Measurements from ENCODE around the gene WRAP53.
"Not testable (repeated sequence)": the region's sequence is repeated elsewhere in the genome, so short reads cannot be mapped to it uniquely, and the experiment has no call there.

WRAP53 gene

GRCh38 chr17:7687908-7688807 is at the start of gene WRAP53:
Gene WRAP53 (plus strand): TSS chr17:7688477. CDS start chr17:7688649, 172 bp downstream.
- peak; percentile 91 to 93 for DNase-seq (ENCODE audit: low read depth in 2 of 2)

GRCh38 chr17:7640783-7641182 is 47.5 kb upstream of the WRAP53 start:
- no peak for DNase-seq (ENCODE audit: low read depth in 2 of 2)

DNA sequence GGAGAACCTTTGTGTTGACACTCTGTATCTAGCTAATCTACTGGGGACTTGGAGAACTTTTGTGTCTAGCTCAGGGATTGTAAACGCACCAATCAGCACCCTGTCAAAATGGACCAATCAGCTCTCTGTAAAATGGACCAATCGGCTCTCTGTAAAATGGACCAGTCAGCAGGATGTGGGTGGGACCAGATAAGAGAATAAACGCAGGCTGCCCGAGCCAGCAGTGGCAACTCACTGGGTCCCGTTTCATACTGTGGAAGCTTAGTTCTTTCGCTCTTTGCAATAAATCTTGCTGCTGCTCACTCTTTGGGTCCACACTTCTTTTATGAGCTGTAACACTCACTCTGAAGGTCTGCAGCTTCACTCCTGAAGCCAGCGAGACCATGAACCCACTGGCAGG is 46.6 kb upstream of the WRAP53 start:
- not testable (repeated sequence) for DNase-seq (ENCODE audit: low read depth in 2 of 2)

- no peak for DNase-seq (ENCODE audit: low read depth in 2 of 2)
Observed at GRCh38 chr17:7644775-7645174, 43.5 kb upstream of the WRAP53 start.

GRCh38 chr17:7646457-7646856 is 41.8 kb upstream of the WRAP53 start:
- no peak for DNase-seq (ENCODE audit: low read depth in 2 of 2)

- no peak for DNase-seq (ENCODE audit: low read depth in 2 of 2)
Observed at GRCh38 chr17:7647018-7647417, 41.3 kb upstream of the WRAP53 start.

- DNase-seq (ENCODE audit: low read depth in 2 of 2), result peak; percentile 55 to 62
Observed at GRCh38 chr17:7650509-7651096, 37.7 kb upstream of the WRAP53 start, which contains the start of gene ATP1B2. Gene ATP1B2 (plus strand): TSS chr17:7650926. CDS start chr17:7651519, 593 bp downstream.

DNA sequence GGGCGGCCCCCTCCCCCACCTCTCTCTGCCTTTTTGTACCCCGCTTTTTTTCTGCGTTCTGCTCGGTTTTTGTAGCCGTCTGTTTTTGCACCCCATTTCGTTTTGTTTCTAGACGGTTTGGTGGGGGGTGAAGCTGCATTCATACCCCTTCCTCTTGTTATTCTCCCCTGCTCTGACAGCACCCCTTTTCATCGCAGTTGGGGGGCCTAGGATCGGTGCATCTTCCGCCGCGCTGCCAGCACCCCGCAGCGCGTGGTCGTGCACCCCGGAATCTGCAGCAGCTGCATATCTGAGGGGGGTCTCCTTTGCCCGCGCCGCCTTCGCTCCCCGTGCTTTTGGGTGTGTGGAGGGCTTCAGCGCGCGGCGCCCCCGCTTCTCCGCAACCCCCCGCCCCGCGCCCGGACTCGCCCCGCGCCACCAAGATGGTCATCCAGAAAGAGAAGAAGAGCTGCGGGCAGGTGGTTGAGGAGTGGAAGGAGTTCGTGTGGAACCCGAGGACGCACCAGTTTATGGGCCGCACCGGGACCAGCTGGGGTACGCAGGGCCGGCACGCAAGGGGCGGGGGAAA is 37.1 kb upstream of the WRAP53 start:
- DNase-seq (ENCODE audit: low read depth in 2 of 2), result no peak

GRCh38 chr17:7651665-7652387 is 36.5 kb upstream of the WRAP53 start:
- DNase-seq (ENCODE audit: low read depth in 2 of 2), result no peak

GRCh38 chr17:7652388-7653356 is 35.6 kb upstream of the WRAP53 start:
- DNase-seq (ENCODE audit: low read depth in 2 of 2), result no peak

DNA sequence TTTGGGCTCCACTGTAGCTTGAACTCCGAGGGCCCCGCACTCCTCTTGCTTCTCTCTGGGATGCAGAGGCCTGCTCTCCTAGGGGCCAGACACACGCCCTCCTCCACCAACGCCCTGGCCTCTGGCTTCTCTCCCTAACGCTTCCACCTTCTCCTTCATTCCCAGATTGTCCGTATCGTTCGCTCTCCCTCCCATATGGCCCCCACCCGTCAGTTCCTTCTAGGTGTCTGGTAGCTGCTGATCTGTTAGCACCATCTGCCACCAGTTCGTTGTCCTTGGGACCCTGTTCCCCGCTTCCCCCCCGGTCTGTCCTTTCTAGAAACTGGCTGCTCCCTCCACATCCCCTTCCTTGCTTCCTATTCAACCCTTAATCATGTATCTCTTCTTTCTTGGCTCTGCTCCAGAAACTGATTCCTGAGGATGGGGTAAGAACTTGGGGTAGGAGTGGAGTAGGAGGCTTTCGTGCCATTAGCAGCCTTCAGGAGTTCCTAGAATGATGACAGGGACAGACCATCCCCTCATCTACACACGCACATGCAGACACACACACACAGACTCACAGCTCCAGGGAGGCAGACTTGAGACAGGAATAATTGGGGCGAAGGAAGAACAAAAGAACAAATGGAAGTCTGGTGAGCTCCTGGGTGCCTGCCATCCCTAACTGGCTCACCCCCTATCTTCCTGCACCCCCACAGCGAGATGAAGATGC is 33.3 kb upstream of the WRAP53 start:
- DNase-seq (ENCODE audit: low read depth in 2 of 2), result no peak

DNA sequence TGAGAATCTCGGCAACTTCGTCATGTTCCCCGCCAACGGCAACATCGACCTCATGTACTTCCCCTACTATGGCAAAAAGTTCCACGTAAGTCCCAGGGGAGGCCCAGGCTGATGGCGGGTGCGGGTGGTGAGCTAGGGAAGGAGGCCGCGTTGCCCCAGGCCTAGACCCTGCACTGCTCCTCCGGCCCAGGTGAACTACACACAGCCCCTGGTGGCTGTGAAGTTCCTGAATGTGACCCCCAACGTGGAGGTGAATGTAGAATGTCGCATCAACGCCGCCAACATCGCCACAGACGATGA is 32.8 kb upstream of the WRAP53 start:
- DNase-seq (ENCODE audit: low read depth in 2 of 2), result no peak

DNA sequence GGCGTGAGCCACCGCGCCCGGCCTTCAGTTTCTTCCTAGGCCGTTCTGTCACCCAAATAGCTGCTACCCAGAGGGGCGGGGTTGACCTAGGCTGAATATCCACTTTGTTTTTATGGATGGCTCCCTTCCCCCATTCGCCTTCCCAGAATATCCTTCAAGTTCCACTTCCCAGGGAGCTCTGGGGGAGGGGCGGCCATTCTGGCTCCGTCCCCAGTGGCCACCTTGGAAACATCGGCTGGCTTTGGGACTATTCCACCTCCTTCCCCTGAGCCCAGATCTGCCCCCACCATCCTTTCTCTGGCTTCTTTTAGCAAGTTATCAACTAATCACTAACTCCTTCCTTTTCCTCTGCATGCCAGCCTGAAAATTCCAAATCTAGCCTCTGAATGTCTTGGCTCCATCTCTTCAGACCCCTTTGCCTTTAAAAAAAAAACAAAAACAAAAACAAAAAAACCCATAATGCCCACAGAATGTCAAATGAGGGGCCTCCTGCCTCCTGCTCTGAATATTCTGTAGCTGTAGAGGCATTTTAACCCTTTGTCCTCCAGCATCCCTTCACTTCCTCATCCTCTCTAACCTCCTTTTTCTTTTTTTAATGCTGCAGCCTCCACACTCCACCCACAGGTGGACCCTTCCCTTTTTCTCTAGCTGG is 31.2 kb upstream of the WRAP53 start:
- no peak for DNase-seq (ENCODE audit: low read depth in 2 of 2)

GRCh38 chr17:7667656-7668406 is 20.4 kb upstream of the WRAP53 start:
- no peak for DNase-seq (ENCODE audit: low read depth in 2 of 2)

DNA sequence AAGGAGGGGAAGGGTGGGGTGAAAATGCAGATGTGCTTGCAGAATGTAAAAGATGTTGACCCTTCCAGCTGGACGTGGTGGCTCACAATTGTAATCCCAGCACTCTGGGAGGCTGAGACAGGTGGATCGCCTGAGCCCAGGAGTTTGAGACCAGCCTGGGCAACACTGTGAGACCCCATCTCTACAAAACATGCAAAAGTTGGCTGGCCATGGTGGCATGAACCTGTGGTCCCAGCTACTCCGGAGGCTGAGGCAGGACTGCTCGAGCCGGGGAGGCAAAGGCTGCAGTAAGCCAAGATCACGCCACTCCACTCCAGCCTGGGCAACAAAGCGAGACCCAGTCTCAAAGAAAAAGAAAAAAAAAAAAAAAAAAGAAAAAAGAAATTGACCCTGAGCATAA is 19.8 kb upstream of the WRAP53 start:
- no peak for DNase-seq (ENCODE audit: low read depth in 2 of 2)

- DNase-seq (ENCODE audit: low read depth in 2 of 2), result peak; percentile 28 to 53
Observed at GRCh38 chr17:7673239-7673638, 15.0 kb upstream of the WRAP53 start.

GRCh38 chr17:7674934-7675333 is 13.3 kb upstream of the WRAP53 start:
- DNase-seq (ENCODE audit: low read depth in 2 of 2), result no peak

DNA sequence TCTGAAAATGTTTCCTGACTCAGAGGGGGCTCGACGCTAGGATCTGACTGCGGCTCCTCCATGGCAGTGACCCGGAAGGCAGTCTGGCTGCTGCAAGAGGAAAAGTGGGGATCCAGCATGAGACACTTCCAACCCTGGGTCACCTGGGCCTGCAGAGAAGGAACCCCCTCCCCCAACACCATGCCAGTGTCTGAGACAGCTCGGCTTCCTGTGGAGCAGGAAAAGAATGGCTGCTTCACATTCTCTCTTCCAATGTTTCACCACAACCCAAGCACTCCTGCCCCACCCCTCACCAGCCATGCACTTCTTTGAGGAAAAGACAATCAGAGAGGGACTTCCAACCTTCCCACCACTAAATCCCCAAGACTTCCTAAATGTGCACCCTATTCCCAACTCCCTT is 11.7 kb upstream of the WRAP53 start:
- no peak for DNase-seq (ENCODE audit: low read depth in 2 of 2)

- DNase-seq (ENCODE audit: low read depth in 2 of 2), result no peak
Observed at GRCh38 chr17:7677388-7678067, 10.7 kb upstream of the WRAP53 start.

Measured in stimulated activated CD4-positive, alpha-beta T cell treated with anti-CD3 and anti-CD28 coated beads, Interleukin-4, amount 100 ng/mL, for 48 hours (primary cell).